GM21360 (cell line): ENCODE results near the gene ANKRD52.

ENCODE experiments used
- ATAC-seq: cut with Tn5 transposase; IDR thresholded peaks from one replicate; pipeline ENCODE4 v1.9.1; 2021; ENCODE audit warnings: mild to moderate bottlenecking, moderate library complexity; ENCODE audit not compliant: unreplicated experiment

The ANKRD52 gene

GRCh38 chr12:56242986-56243385 lies 15.2 kb downstream of the ANKRD52 start:
- no peak for ATAC-seq

GRCh38 chr12:56241424-56242303 lies 16.5 kb downstream of the ANKRD52 start:
- no peak for ATAC-seq

GRCh38 chr12:56237552-56237951 lies 20.6 kb downstream of the ANKRD52 start:
- no peak for ATAC-seq

- no peak for ATAC-seq
Measured at GRCh38 chr12:56236985-56237384, 21.2 kb downstream of the ANKRD52 start.

- no peak for ATAC-seq
Measured at GRCh38 chr12:56236091-56236490, 22.1 kb downstream of the ANKRD52 start.

- ATAC-seq, result no peak
Measured at GRCh38 chr12:56234746-56235436, 23.3 kb downstream of the ANKRD52 start.

GRCh38 chr12:56231184-56231582 lies 27.0 kb downstream of the ANKRD52 start:
- no peak for ATAC-seq

- no peak for ATAC-seq
Measured at GRCh38 chr12:56230432-56231183, 27.6 kb downstream of the ANKRD52 start.

- ATAC-seq, result no peak
Measured at GRCh38 chr12:56229916-56230431, 28.2 kb downstream of the ANKRD52 start, which contains the start of gene SLC39A5. TSS of gene SLC39A5 (plus strand) at chr12:56230051. CDS start at chr12:56231275, 1,224 bp downstream.

GRCh38 chr12:56229082-56229481 lies 29.1 kb downstream of the ANKRD52 start:
- no peak for ATAC-seq

- no peak for ATAC-seq
Measured at GRCh38 chr12:56224954-56225353, 33.2 kb downstream of the ANKRD52 start.

GRCh38 chr12:56224102-56224701 lies 34.0 kb downstream of the ANKRD52 start, which contains the start of gene NABP2:
TSS of gene NABP2 (plus strand) at chr12:56224342. CDS start at chr12:56224857, 515 bp downstream.
- ATAC-seq, result peak; percentile 65

- no peak for ATAC-seq
Measured at GRCh38 chr12:56223571-56224101, 34.5 kb downstream of the ANKRD52 start.

GRCh38 chr12:56222531-56222895 lies 35.7 kb downstream of the ANKRD52 start:
- ATAC-seq, result no peak

- peak; percentile 66 for ATAC-seq
Measured at GRCh38 chr12:56221757-56222530, 36.2 kb downstream of the ANKRD52 start, which contains the start of gene RNF41. TSS of gene RNF41 (minus strand) at chr12:56221922. CDS start at chr12:56214047, 7,875 bp downstream.

- ATAC-seq, result no peak
Measured at GRCh38 chr12:56221232-56221756, 36.9 kb downstream of the ANKRD52 start.

GRCh38 chr12:56220611-56221231 lies 37.5 kb downstream of the ANKRD52 start:
- ATAC-seq, result no peak

GRCh38 chr12:56219840-56220239 lies 38.3 kb downstream of the ANKRD52 start:
- no peak for ATAC-seq

GRCh38 chr12:56216461-56216860 lies 41.7 kb downstream of the ANKRD52 start:
- ATAC-seq, result no peak
